GM08714 (cell line): ENCODE data around the gene MSANTD2.

Source experiments
- H3K4me3 ChIP-seq: fragments of 200-500 bp; sonication (Bioruptor generic); 2 replicates; pipeline ENCODE4 v1.5.1; 2014; ENCODE audit warnings: mild to moderate bottlenecking, low read length, inconsistent platforms
- ZNF274 ChIP-seq: IDR thresholded peaks from 2 replicates; pipeline ENCODE4 v1.6.1; 2012; ENCODE audit warnings: mild to moderate bottlenecking, low read depth, low read length

The MSANTD2 gene

GRCh38 chr11:124800226-124800929 is at the start of gene MSANTD2:
MSANTD2 (minus strand) TSS chr11:124800406; CDS start chr11:124800380, 26 bp downstream.
- TF ChIP-seq ZNF274 = no peak

GRCh38 chr11:124846070-124846673 is 46.0 kb upstream of the MSANTD2 start:
- TF ChIP-seq ZNF274 = no peak
- no peak overlapping the region for H3K4me3 ChIP-seq

More at GRCh38 chr11:124800226-124800929, at the start of gene MSANTD2:
- peak within 1 kb of the TSS; percentile 88 for H3K4me3 ChIP-seq

GRCh38 chr11:124844664-124845079 is 44.5 kb upstream of the MSANTD2 start:
- TF ChIP-seq ZNF274 = no peak
- no peak overlapping the region for H3K4me3 ChIP-seq

GRCh38 chr11:124843616-124843910 is 43.4 kb upstream of the MSANTD2 start:
- H3K4me3 ChIP-seq = no peak overlapping the region
- no peak for TF ChIP-seq ZNF274

GRCh38 chr11:124842305-124842704 is 42.1 kb upstream of the MSANTD2 start:
- no peak for TF ChIP-seq ZNF274
- no peak overlapping the region for H3K4me3 ChIP-seq

- H3K4me3 ChIP-seq = no peak overlapping the region
- no peak for TF ChIP-seq ZNF274
Observed at GRCh38 chr11:124841840-124842239, 41.6 kb upstream of the MSANTD2 start.

- TF ChIP-seq ZNF274 = no peak
- H3K4me3 ChIP-seq = no peak overlapping the region
Observed at GRCh38 chr11:124841201-124841600, 41.0 kb upstream of the MSANTD2 start.

- no peak overlapping the region for H3K4me3 ChIP-seq
- TF ChIP-seq ZNF274 = no peak
Observed at GRCh38 chr11:124840666-124841065, 40.5 kb upstream of the MSANTD2 start.

- H3K4me3 ChIP-seq = no peak overlapping the region; the same call in 1 of the 2 replicates
- TF ChIP-seq ZNF274 = no peak
Observed at GRCh38 chr11:124839972-124840621, 39.9 kb upstream of the MSANTD2 start.

- no peak overlapping the region; the same call in 1 of the 2 replicates for H3K4me3 ChIP-seq
- TF ChIP-seq ZNF274 = no peak
Observed at GRCh38 chr11:124839128-124839971, 39.1 kb upstream of the MSANTD2 start.

- H3K4me3 ChIP-seq = no peak overlapping the region
- TF ChIP-seq ZNF274 = no peak
Observed at GRCh38 chr11:124838805-124839127, 38.6 kb upstream of the MSANTD2 start.

GRCh38 chr11:124837491-124837856 is 37.3 kb upstream of the MSANTD2 start:
- H3K4me3 ChIP-seq = no peak overlapping the region

GRCh38 chr11:124835918-124836317 is 35.7 kb upstream of the MSANTD2 start:
- no peak for TF ChIP-seq ZNF274

More at GRCh38 chr11:124837491-124837856, 37.3 kb upstream of the MSANTD2 start:
- TF ChIP-seq ZNF274 = no peak

GRCh38 chr11:124834526-124835180 is 34.4 kb upstream of the MSANTD2 start:
- H3K4me3 ChIP-seq = no peak overlapping the region
- TF ChIP-seq ZNF274 = no peak

More at GRCh38 chr11:124835918-124836317, 35.7 kb upstream of the MSANTD2 start:
- no peak overlapping the region for H3K4me3 ChIP-seq

GRCh38 chr11:124832571-124832970 is 32.4 kb upstream of the MSANTD2 start:
- TF ChIP-seq ZNF274 = no peak

More at GRCh38 chr11:124832571-124832970, 32.4 kb upstream of the MSANTD2 start:
- no peak overlapping the region for H3K4me3 ChIP-seq
